Measurements from ENCODE around the gene ASAP3.

The ASAP3 gene

GRCh38 chr1:23483321-23484252 lies at the start of gene ASAP3:
Gene ASAP3 (minus strand): TSS chr1:23484179. CDS start chr1:23484133, 46 bp downstream.
- FAIRE-seq, result no peak
- peak; percentile 26 for DNase-seq (ENCODE audit: insufficient read length, low spot score)

DNA sequence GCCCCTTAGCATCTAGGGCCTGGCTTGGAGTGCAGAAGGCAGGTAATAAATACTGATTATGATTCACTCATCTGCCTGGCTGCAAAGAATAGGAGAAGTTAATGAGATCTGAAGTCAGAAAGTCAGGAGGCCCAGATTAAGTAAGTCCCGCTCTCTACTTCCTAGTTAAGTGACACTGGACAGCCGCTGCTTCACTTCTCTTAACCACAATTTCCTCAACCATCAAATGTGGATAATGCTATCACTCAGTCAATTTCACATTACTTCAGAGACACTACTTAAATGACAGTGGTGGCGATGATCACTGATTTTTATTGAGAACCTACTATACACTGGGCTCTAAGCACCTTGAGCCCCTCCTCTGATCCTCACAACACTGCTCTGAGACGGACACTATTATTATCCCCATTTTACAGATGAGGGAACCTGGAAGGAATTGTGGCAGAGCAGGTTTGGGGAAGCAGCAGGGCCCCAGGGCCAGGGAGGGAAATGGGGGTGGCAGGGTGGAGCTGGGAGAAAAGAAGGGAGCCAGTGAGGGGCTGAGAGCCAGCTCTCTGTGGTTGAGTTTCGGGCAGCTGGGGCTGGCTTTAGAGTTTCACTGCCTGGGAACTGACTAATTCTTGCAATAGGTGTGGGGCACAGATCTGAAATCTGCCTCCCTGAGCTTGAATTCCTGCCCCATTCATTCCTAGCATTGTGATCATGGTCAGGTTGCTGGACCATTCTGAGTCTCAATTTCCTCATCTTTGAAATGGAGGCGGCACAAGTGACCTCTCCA lies 49.5 kb upstream of the ASAP3 start:
- FAIRE-seq, result no peak

DNA sequence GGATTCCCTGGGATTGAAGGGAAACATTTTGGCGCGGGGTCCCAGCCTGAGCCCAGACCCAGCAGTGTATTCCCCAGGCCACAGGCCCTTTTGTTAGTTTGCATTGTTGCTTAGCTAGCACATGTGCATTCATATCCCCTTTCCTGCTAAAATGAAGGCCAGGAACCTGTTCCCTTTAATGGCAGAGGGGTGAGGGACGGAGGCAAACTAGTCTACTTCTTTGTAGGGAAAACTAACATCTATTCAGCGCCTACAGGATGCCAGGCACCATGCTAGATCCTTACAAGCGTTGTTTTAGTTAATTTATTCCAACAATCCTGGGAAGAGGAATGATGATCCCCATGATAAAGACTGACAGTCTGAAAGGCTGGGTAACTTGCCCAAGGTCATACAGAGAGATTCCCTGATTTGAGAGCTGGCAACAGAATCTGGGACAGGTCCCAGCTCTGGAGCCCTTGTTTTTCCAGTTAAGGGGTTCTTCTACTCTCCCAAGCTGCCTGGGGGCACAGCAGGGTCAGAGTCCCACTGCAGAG lies 47.6 kb upstream of the ASAP3 start:
- DNase-seq (ENCODE audit: insufficient read length, low spot score) (no peak), FAIRE-seq (no peak)

More for the DNA sequence above, 49.5 kb upstream of the ASAP3 start:
- DNase-seq (ENCODE audit: insufficient read length, low spot score), result no peak

DNA sequence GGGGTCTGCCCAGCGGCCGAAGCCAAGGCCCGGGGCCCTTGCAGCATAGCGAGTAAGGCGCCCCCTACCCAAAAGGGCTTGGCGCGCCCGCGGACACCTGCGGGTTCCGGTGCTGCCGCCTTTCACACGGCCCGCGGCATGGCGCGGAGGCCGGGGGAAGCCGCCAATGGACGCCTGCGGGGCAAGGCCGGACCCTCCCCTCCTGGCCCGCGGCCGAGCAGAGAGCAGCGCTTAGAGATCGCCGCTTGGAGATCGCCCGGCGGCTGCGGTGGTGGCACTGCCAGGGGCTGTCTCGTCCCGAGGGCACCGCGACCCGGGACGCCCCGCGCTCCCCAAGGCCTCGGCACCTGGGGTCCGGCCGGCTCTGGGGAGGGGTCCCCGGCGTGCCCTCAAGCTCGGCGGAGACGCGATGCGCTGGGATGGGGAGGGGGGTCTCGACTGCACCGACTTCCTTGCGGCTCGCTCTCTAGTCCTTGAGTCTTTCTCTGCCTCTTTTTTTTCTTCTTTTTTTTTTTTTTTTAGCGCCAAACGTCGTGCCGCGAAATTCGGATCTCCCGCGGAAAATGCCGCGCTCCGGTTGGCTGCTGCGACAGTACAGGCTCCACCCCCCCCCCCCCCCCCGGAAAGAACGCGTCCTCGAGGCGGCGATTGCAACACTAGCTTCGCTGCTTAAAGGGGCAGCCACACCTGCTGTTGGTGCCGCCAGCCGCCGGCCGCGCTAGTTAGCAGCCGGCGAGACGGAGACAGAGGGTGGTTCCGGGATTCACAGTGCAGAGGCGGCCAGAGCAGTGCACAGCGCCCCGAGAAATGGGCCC lies 47.0 kb upstream of the ASAP3 start, which contains the start of gene E2F2:
Gene E2F2, minus strand, starts transcription at position 487 of the 815 bp plus-strand sequence. Its CDS starts 440 bp downstream, at position 47.
- no peak for FAIRE-seq
- peak; percentile 81 for DNase-seq (ENCODE audit: insufficient read length, low spot score)

- FAIRE-seq, result no peak
- DNase-seq (ENCODE audit: insufficient read length, low spot score), result no peak
These were observed 46.2 kb upstream of the ASAP3 start for GRCh38 chr1:23530087-23530746.

DNA sequence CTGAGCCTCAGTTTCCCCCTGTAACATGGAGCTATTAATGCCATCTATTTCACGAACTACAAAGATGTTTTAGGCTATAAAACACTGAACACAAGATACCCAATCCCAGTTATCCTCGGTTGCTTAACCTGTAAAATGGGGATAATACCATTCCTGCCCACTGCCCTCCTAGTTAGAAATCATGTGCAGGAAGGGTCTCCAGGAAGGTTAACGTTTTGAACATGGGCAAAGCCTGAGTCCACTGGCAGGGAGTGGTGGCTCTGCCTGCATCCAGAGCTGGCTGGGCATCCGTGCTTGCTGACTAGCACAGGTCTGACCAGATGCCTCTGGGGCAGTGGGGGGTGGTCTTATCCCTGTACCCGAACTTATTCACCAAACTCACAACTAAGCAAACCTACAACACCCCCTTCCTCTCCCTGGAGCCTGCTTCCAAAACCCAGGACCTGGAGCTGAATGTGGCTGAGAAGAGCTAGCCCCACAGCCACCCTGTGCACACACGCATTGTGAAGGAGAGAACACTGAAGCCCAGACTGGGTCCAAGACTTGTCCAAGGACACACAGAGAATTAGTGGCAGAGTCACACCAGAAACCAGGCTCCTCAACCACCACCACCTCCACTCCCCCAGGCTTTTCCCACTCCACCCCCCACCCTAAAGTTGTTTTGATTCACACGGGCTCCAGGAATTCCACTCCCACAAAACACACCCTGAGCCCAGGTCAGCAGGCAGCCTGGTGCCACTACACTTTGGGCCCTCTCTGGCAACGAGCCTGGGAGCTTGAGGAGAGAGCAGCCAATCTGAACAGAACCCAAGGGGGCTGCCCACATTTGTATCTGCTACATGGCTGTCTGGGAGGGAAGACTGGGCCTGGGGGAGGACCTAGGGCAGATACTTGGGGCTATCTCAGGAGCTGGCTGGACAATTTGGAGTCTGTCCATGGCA lies 45.4 kb upstream of the ASAP3 start:
- DNase-seq (ENCODE audit: insufficient read length, low spot score) (no peak), FAIRE-seq (no peak)

DNA sequence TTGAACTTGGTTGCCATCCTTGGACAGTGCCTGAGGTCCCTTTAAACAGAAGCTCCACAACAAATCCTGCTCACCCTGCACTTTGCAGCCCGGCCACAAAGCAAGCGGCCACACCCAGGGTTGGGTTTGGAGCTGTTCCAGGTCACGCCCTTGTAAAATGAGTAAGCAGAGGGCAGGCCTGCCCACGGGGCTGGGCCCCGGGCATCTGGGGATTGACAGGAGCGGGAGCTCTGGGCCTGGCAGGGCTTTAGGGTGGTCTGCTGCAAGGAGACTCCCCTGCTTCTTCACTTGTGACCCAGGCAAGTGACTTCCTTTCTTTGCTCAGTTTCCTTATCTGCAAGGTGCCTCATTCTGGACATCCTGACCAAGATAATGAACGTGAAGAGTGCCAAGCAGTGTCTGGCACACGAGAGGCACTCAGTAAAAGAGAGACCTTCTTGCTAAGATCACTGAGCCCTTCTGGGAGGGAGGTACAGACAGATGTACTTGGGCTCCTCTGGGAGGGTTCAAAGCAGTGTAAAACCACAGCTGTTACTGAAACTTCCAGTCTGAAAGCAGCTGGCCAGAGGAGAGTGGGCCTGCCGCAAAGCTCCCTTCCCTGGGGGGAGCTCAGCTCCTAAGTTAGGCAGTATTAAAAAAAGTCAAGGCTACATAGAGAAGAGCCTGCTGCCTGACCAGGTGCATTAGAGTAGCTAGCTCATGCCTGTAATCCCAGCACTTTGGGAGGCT lies 44.4 kb upstream of the ASAP3 start:
- no peak for FAIRE-seq
- peak; percentile 79 for DNase-seq (ENCODE audit: insufficient read length, low spot score)

DNA sequence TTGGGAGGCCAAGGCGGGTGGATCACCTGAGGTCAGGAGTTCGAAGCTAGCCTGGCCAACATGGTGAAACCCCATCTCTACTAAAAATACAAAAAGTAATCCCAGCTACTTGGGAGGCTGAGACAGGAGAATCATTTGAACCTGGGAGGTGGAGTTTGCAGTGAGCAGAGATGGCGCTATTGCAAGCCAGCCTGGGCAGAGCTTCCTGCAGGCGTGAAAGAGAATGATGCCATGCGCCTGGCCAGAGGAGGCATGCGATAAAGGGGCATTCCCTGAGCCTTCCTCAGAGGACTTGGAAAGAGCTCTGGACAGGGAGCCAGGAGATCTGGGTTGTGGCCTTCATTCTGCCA lies 43.9 kb upstream of the ASAP3 start:
- FAIRE-seq (no peak), DNase-seq (ENCODE audit: insufficient read length, low spot score) (no peak)

GRCh38 chr1:23527366-23527765 lies 43.4 kb upstream of the ASAP3 start:
- FAIRE-seq, result no peak
- no peak for DNase-seq (ENCODE audit: insufficient read length, low spot score)

- DNase-seq (ENCODE audit: insufficient read length, low spot score) (no peak), FAIRE-seq (no peak)
These were observed 42.5 kb upstream of the ASAP3 start for GRCh38 chr1:23526329-23527041.

DNA sequence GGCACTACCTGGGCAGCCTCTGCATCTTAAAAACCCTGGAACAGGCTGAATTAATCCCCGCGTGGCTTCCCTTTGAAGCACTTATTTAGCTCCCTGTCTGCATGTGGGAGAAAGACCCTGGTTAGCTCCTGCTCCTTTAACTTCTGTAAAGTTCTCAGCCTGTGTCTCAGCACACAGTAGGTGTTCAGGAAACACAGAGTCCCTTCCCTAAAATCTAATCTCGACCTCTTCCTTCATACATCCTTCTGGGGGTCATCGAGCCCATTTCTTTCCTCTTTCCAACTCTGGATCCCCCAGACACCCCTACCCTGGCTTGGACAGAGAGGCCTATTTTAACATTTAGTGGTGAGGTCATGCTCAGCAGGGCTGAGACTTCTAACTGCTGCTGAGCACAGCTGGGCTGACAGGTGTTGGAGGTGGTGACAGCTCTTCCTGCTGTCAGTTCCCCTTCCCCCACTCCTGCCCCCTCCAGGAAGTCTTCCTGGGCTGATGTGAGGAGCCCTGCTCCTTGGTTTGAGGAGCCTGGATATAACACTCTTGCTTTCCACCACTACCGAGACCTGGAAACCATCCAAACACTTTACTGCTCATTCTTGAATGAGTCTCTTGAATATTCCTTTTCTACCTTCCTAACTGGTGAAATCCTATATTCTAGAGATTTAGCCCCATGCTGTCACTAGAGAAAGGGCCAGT lies 41.7 kb upstream of the ASAP3 start:
- no peak for DNase-seq (ENCODE audit: insufficient read length, low spot score)
- FAIRE-seq, result no peak

DNA sequence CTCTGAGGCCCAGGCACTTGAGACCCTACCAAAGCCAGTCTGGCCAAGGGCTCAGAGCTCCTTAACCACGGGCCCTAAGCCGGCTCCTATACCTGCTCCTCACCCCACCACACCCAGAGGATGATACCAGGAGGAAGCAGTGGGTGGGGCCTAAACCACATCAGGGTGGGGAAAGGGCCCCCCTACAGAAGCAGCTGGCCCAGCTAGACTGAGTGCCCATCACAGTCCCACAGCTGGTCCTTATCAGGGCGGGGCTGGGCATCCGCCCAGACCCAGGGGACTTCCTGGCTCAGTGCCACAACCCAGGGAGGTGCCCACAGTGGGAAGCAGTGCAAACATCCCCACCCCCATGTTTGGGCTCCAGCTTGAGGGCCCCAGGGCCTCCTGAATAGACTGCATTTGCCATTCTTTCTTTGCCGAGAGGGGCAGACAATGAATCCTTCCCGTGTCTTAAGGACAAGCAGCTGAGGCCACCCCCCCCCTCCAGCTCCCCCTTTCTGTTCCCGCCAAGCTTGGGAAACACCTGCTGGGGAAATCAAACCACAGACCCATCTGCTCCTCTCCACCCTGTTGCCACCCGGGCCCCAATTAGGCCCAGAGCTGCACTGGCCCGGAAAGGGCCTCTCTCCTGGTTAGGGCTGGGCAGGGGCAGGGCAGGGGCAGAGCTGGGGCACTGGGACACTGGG lies 40.9 kb upstream of the ASAP3 start:
- DNase-seq (ENCODE audit: insufficient read length, low spot score) (no peak), FAIRE-seq (no peak)

DNA sequence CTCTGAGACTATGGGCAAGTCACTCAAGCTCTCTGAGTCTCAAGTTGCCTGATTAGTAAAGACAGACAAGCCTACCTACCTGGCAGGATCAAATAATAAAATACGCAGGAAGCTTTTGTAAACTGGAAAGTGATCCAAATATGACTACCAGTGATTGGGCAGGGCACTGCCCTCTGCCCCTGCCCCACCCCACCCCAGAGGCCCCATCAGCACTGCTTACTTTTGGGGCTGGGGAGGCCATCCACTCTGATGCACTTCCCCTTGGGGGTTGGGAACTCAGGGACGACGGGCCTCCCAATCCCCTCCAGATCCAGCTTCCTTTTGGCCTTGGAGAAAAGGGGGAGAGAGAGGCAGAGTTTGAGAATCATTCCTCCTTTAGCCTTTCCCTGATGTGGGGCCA lies 40.2 kb upstream of the ASAP3 start:
- FAIRE-seq (no peak), DNase-seq (ENCODE audit: insufficient read length, low spot score) (no peak)

DNA sequence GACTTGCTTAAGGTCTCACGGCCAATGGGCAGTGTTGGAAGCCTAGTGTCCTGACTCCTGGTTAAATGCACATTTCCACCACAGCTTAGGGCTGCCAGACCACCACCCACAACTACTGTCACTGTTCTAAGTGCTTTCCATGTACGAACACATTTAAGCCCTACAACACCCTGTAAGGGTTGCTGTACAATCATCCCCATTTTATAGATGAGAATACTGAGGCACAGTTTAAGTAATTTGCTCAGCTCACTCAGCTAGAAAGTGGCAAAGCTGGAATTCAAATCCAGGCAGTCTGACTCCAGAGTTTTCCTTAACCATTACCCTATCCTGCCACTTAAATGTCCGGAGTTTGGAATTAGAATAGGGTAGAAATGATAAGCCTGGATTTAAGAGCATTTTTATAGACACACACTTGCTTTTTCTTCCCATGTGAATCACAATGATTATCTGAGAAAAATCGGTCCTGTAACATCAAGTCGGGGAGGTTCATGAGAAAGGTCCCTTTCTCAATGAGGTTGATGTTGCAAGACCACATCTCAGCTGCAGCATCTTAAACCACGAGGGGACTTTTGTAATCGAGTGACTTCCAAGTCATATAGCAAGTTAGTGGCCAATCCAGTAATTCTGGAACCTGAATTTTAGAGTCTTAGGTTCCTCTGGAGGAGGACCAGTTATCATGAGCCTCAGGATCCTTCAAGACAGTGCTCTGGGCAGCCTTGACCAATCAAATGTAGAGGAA lies 38.4 kb upstream of the ASAP3 start:
- no peak for DNase-seq (ENCODE audit: insufficient read length, low spot score)
- FAIRE-seq, result no peak

- DNase-seq (ENCODE audit: insufficient read length, low spot score) (no peak), FAIRE-seq (no peak)
These were observed 37.6 kb upstream of the ASAP3 start for GRCh38 chr1:23521588-23521987.

GRCh38 chr1:23517581-23517980 lies 33.6 kb upstream of the ASAP3 start:
- no peak for DNase-seq (ENCODE audit: insufficient read length, low spot score)
- FAIRE-seq, result no peak

Data from HTR-8/SVneo (cell line).